Ishikawa (cell line): ENCODE measurements around the gene IL2RA.

Experiments used
- CEBPB ChIP-seq: IDR thresholded peaks from 2 replicates; pipeline ENCODE4 v1.6.1; 2012
- CREB1 ChIP-seq: IDR thresholded peaks from 2 replicates; pipeline ENCODE4 v1.6.1; 2012; ENCODE audit warnings: low read depth
- EGR1 ChIP-seq: IDR thresholded peaks from 2 replicates; pipeline ENCODE4 v1.6.1; 2012
- EP300 ChIP-seq: IDR thresholded peaks from 2 replicates; pipeline ENCODE4 v1.6.1; 2012; ENCODE audit warnings: borderline replicate concordance
- FOXM1 ChIP-seq: IDR thresholded peaks from 2 replicates; pipeline ENCODE4 v1.6.1; 2012; ENCODE audit warnings: low read depth, borderline replicate concordance
- MAX ChIP-seq: IDR thresholded peaks from 2 replicates; pipeline ENCODE4 v1.6.1; 2012
- NFIC ChIP-seq: IDR thresholded peaks from 2 replicates; pipeline ENCODE4 v1.6.1; 2012
- RAD21 ChIP-seq: IDR thresholded peaks from 2 replicates; pipeline ENCODE4 v1.6.1; 2012; ENCODE audit warnings: low read depth
- REST ChIP-seq: IDR thresholded peaks from 2 replicates; pipeline ENCODE4 v1.6.1; 2012; ENCODE audit warnings: low read depth, mild to moderate bottlenecking
- TAF1 ChIP-seq: IDR thresholded peaks from 2 replicates; pipeline ENCODE4 v1.6.1; 2012; ENCODE audit warnings: low read depth, mild to moderate bottlenecking
- TCF12 ChIP-seq: IDR thresholded peaks from 2 replicates; pipeline ENCODE4 v1.6.1; 2012; ENCODE audit warnings: low read depth
- TEAD4 ChIP-seq: IDR thresholded peaks from 2 replicates; pipeline ENCODE4 v1.6.1; 2012
- USF1 ChIP-seq: IDR thresholded peaks from 2 replicates; pipeline ENCODE4 v1.6.1; 2012
- YY1 ChIP-seq: IDR thresholded peaks from 2 replicates; pipeline ENCODE4 v1.6.1; 2012; ENCODE audit warnings: low read depth
- ZBTB7A ChIP-seq: IDR thresholded peaks from 2 replicates; pipeline ENCODE4 v1.6.1; 2012; ENCODE audit warnings: low read depth

The IL2RA gene

GRCh38 chr10:6009961-6010360 lies 52.2 kb downstream of the IL2RA start:
- no peak for TF ChIP-seq REST
- no peak for TF ChIP-seq MAX
- no peak for TF ChIP-seq EP300
- no peak for TF ChIP-seq CEBPB
- no peak for TF ChIP-seq ZBTB7A
- no peak for TF ChIP-seq RAD21
- no peak for TF ChIP-seq USF1
- no peak for TF ChIP-seq YY1
- no peak for TF ChIP-seq FOXM1
- no peak for TF ChIP-seq TCF12
- TF ChIP-seq EGR1 = no peak
- TF ChIP-seq TAF1 = no peak
- TF ChIP-seq TEAD4 = no peak

- TF ChIP-seq TCF12 = no peak
- no peak for TF ChIP-seq TAF1
- TF ChIP-seq FOXM1 = no peak
- TF ChIP-seq CEBPB = no peak
- TF ChIP-seq YY1 = no peak
- no peak for TF ChIP-seq ZBTB7A
- TF ChIP-seq EGR1 = no peak
- TF ChIP-seq EP300 = no peak
- TF ChIP-seq NFIC = no peak
- no peak for TF ChIP-seq CREB1
Measured at GRCh38 chr10:6009150-6009549, 53.0 kb downstream of the IL2RA start.

- TF ChIP-seq RAD21 (no peak), TEAD4 (no peak), ZBTB7A (no peak), MAX (no peak)
Measured at GRCh38 chr10:6008497-6009142, 53.5 kb downstream of the IL2RA start.

- TF ChIP-seq NFIC (no peak), ZBTB7A (no peak), CREB1 (no peak), TEAD4 (no peak), RAD21 (no peak)
Measured at GRCh38 chr10:6006991-6007390, 55.2 kb downstream of the IL2RA start.

- TF ChIP-seq CREB1 (no peak), REST (no peak), FOXM1 (no peak), CEBPB (no peak), TCF12 (no peak), ZBTB7A (no peak), EP300 (no peak), RAD21 (no peak), YY1 (no peak), NFIC (no peak), TEAD4 (no peak), EGR1 (no peak), TAF1 (no peak), USF1 (no peak), MAX (no peak)
Measured at GRCh38 chr10:6006546-6006945, 55.6 kb downstream of the IL2RA start.

- TF ChIP-seq EP300 (no peak), TAF1 (no peak), CREB1 (no peak), FOXM1 (no peak), RAD21 (no peak), ZBTB7A (no peak), NFIC (no peak), TCF12 (no peak), MAX (no peak), TEAD4 (no peak), EGR1 (no peak), CEBPB (no peak), REST (no peak)
Measured at GRCh38 chr10:6005856-6006395, 56.2 kb downstream of the IL2RA start.
